T-helper 2 cell (primary cell): ENCODE results near the gene CACNA1C.
A peak's percentile ranks its signal among the peaks of the same experiment; 100 is the strongest.

ENCODE experiments used
- DNase-seq, 5 experiments: peaks; one replicate each; pipeline versions ENCODE4 v3.0.0 to v3.0.0-alpha.2; 2012 to 2022

Gene CACNA1C

GRCh38 chr12:2374092-2374906 lies 321.5 kb downstream of the CACNA1C start:
- no peak for DNase-seq

GRCh38 chr12:2375871-2376270 lies 323.1 kb downstream of the CACNA1C start:
- DNase-seq = no peak

DNA sequence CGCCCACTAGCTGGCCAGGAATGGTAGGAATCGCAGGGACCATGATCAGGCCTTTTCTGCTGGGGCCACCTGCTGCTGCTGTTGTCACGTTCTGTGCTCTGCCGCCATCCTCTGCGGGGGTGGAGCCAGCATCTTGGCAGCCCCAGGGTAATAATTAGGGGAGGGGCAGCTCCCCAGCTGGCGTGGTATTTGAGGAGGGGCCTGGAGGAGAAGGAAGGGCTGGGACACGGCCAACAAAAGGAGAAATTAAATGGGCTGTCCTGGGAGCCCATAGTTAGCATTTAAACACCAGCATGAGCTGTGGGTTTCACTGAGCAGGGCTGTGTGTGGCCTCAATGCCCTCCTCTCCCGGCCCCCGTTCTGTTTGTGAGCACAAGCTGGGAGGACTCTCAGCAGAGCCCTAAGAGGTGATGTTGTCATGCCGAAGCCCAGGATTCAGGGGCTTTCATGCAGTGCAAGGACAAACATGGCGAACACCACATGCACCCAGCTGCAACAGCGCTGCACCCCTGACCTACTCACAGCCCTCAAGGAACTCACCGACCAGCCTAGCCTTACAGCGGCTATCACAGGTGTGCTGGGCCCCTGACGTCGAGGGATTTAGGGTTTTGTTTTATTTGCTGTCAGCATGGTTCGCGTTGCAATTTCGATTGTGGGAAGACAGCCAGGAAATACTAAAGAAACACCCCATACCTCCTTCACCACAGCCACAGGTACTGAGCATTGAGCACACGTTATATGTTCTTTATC lies 324.3 kb downstream of the CACNA1C start:
- DNase-seq = peak in 1 of 5 experiments; percentile 12

DNA sequence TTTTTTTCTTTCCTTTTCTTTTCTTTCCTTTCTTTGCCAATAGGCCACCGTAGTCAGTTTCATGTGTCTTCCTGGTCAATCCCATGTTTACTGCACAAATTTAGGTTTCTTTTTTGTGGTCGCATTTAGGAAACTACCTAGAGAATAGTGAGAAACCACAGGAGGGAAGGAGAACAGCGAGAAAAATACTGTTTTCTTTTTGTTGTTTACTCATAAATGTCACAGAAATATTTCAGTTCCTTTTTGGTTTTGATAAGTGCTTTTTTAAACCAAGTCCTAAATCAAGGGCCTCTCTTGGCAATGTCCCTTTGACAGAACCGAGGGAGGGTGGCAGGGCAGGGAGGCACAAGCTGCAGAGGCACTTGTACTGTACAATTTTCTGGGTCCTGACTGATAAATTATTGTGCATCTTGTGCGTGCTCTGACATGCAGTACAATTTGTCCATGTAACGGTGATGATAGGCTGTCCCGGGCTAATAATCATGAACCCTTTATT lies 326.1 kb downstream of the CACNA1C start:
- peak in 1 of 5 experiments; percentile 57 for DNase-seq

GRCh38 chr12:2380946-2381345 lies 328.2 kb downstream of the CACNA1C start:
- no peak for DNase-seq

DNA sequence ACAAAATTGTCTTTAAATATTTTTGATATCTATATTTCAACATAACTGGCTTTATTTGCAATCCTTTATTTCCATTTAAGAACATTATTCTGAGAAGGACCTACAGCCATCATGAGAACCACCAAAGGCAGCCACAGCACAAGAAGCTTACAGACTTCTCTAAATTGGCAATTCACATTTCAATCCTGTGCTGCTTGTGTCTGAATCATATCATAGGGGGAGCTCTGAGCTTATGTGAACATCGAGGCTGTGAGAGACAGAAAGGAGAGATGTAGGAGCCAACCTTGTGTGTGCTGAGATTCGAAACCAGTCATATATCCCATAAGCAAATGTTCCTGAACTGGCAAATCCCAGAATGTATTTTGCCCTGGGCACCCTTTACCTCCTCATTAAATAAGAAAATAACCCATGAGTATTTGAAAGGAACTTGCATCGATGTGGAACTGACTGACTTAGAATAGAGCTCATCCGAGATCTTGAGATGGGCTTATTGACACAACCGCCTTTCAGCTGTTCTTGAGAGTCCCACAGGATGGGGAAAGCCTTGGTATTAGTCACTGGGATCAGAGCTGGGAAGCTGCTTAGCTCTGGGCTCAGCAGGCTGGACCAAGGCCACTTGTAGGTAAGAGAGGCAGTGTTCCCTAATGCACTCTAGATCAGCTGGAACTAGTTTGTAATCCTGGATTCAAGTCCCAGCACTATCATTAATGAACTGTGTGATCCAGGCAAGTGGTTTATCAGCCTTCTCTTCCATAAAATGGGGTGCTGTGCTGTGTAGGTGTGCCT lies 329.8 kb downstream of the CACNA1C start:
- DNase-seq = peak in 1 of 5 experiments; percentile 41

- no peak for DNase-seq
Measured at GRCh38 chr12:2383325-2384028, 330.7 kb downstream of the CACNA1C start.

- DNase-seq = no peak
Measured at GRCh38 chr12:2384029-2384386, 331.2 kb downstream of the CACNA1C start.

- DNase-seq = no peak
Measured at GRCh38 chr12:2384533-2385351, 332.0 kb downstream of the CACNA1C start.

DNA sequence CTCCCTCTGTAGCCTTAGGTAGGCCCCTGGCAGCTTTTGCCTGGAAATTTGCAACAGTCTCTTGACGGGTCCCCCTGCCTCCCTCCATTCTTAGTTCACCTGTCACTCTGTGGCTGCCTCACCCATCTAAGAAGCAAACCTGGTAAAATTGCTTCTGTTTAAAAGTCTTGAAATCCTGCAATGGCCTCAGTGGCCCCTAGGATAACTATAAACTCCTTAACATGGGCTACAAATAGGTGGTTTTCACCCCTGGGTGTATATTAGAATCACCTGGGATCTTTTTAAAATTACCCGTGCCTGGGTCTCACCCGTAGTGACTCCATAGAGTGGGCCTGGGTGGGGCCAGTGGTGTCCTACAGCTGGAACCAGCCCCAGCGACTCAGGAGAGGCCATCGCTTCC lies 332.7 kb downstream of the CACNA1C start:
- no peak for DNase-seq

GRCh38 chr12:2386566-2386965 lies 333.8 kb downstream of the CACNA1C start:
- DNase-seq = no peak

GRCh38 chr12:2387103-2387834 lies 334.5 kb downstream of the CACNA1C start:
- DNase-seq = peak in 1 of 5 experiments; percentile 74

- no peak for DNase-seq
Measured at GRCh38 chr12:2389079-2389790, 336.4 kb downstream of the CACNA1C start.

GRCh38 chr12:2390133-2390532 lies 337.3 kb downstream of the CACNA1C start:
- DNase-seq = no peak

DNA sequence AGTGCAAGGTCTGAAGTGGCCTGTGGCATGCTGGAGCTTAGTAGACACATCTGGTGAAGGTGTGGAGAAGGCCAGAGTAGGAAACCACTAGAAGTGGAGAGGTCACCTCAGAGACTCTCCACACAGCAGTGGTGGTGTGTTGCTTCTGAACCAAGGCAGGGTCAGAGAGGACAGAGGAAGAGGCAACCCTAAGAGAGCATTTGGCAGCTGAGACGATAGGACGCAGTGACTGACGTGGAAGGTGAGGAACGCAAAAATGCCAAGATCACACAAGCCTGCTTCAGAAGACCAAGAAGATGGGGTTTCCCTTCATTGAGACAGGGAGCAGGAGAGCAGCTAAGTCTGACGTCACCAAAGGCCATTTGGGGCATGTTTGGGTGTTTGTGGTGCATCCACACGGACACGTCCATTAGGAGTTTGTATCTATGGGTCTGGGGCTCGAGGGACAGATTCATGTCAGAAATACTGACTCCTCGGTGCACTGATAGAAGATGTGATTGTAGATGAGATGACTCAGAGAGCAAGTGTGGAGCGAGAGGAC lies 338.1 kb downstream of the CACNA1C start:
- DNase-seq = no peak

- DNase-seq = no peak
Measured at GRCh38 chr12:2391740-2392331, 339.0 kb downstream of the CACNA1C start.

DNA sequence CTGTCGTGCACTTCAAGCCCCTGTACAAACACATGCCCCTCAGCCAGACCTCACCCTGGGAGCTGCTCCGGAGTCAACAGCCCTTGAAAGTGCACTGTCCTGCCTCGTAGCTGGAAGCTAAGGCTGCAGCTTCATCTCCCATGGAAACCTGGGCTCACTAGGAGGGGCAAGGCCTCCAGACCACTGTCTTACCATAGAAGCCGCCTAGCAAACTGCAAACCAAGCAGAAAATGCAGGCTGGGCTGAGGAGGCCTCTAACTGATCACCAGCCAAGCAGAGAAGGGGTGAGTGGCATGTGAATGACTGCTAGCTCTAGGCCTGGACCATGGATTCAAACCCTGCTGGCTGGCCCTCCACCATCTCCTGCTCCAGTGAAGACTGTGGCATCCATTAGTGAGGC lies 340.2 kb downstream of the CACNA1C start:
- no peak for DNase-seq

DNA sequence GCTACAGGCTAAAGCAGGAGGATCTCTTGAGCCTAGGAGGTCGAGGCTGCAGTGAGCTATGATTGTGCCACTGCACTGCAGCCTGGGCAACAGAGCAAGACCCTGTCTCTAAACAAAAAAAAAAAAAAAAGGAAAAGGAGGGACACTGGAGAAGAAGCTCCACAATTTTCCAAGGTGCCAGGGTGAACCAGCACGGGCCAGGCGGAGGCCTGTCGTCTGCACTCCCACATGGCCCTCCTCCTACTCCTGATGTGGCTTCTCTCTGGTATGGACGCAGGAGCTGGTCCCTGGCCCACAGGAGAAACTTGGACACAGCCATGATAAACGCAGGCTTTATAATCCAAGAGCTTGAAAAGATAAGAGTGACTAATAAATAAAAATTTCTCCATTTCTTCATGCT lies 341.2 kb downstream of the CACNA1C start:
- no peak for DNase-seq

GRCh38 chr12:2395354-2395977 lies 342.7 kb downstream of the CACNA1C start:
- peak in 1 of 5 experiments; percentile 9 for DNase-seq
